ENCODE results near the gene NRDE2.

NRDE2 gene

GRCh38 chr14:90299408-90299807 is 32.3 kb downstream of the NRDE2 start:
- no peak for DNase-seq (ENCODE audit: low read depth in 2 of 2)

- DNase-seq (ENCODE audit: low read depth in 2 of 2) = no peak
Measured at GRCh38 chr14:90297876-90298629, 33.7 kb downstream of the NRDE2 start.

GRCh38 chr14:90296641-90297040 is 35.1 kb downstream of the NRDE2 start:
- DNase-seq (ENCODE audit: low read depth in 2 of 2) = no peak

- DNase-seq (ENCODE audit: low read depth in 2 of 2) = no peak
Measured at GRCh38 chr14:90295870-90296516, 35.7 kb downstream of the NRDE2 start.

GRCh38 chr14:90294872-90295271 is 36.9 kb downstream of the NRDE2 start:
- no peak for DNase-seq (ENCODE audit: low read depth in 2 of 2)

- no peak for DNase-seq (ENCODE audit: low read depth in 2 of 2)
Measured at GRCh38 chr14:90293766-90294730, 37.7 kb downstream of the NRDE2 start.

- no peak for DNase-seq (ENCODE audit: low read depth in 2 of 2)
Measured at GRCh38 chr14:90291699-90292098, 40.0 kb downstream of the NRDE2 start.

GRCh38 chr14:90290337-90291011 is 41.3 kb downstream of the NRDE2 start:
- DNase-seq (ENCODE audit: low read depth in 2 of 2) = no peak

GRCh38 chr14:90288651-90289355 is 42.9 kb downstream of the NRDE2 start:
- DNase-seq (ENCODE audit: low read depth in 2 of 2) = no peak

- DNase-seq (ENCODE audit: low read depth in 2 of 2) = no peak
Measured at GRCh38 chr14:90287791-90288190, 44.0 kb downstream of the NRDE2 start.

GRCh38 chr14:90281756-90282155 is 50.0 kb downstream of the NRDE2 start:
- no peak for DNase-seq (ENCODE audit: low read depth in 2 of 2)

GRCh38 chr14:90281261-90281660 is 50.5 kb downstream of the NRDE2 start:
- no peak for DNase-seq (ENCODE audit: low read depth in 2 of 2)

- DNase-seq (ENCODE audit: low read depth in 2 of 2) = no peak
Measured at GRCh38 chr14:90280096-90280495, 51.6 kb downstream of the NRDE2 start.

GRCh38 chr14:90278199-90279175 is 53.3 kb downstream of the NRDE2 start:
- DNase-seq (ENCODE audit: low read depth in 2 of 2) = no peak

- DNase-seq (ENCODE audit: low read depth in 2 of 2) = no peak
Measured at GRCh38 chr14:90277581-90278198, 54.1 kb downstream of the NRDE2 start.

- DNase-seq (ENCODE audit: low read depth in 2 of 2) = no peak
Measured at GRCh38 chr14:90276646-90277367, 54.9 kb downstream of the NRDE2 start.

GRCh38 chr14:90275820-90276219 is 55.9 kb downstream of the NRDE2 start:
- no peak for DNase-seq (ENCODE audit: low read depth in 2 of 2)

- no peak for DNase-seq (ENCODE audit: low read depth in 2 of 2)
Measured at GRCh38 chr14:90275458-90275814, 56.3 kb downstream of the NRDE2 start.

All from stimulated activated CD4-positive, alpha-beta T cell treated with anti-CD3 and anti-CD28 coated beads, Interleukin-1b, Interleukin-23, amount 100 ng/mL, for 1 hour (primary cell).